PC-3 (cell line): Measurements from ENCODE around the gene ZNF878.

Source experiments
- CTCF ChIP-seq: fragments of 300-600 bp; sonication (generic); conservative IDR thresholded peaks from 2 replicates; pipeline ENCODE4 v1.5.1; 2017; ENCODE audit warnings: antibody characterized with exemption, low read depth, mild to moderate bottlenecking, low read length
- EZH2phosphoT487 ChIP-seq: fragments of 300-600 bp; sonication (generic); IDR thresholded peaks from 2 replicates; pipeline ENCODE4 v1.6.1; 2018; ENCODE audit warnings: mild to moderate bottlenecking, antibody characterized with exemption, low read length, borderline replicate concordance

GRCh38 chr19:12052497-12053169 lies at the start of gene ZNF878:
- TF ChIP-seq CTCF (peak; percentile 31; the same call in 1 of the 2 replicates), EZH2phosphoT487 (no peak)
